H1 (cell line): ENCODE results near the gene PTPRE. TPM values are rescaled to one million over a fixed set of nuclear protein-coding genes. Genes with fewer than 3 reads are reported as not detected.

Experiments
- CTCF ChIA-PET: fragments of 300-600 bp; sonication (Branson Sonifier 250); formaldehyde crosslinking; loops from one replicate; lab custom pipeline; 2021; ENCODE audit not compliant: partially characterized antibody; lab: Charles Lee
- POLR2A ChIA-PET: fragments of 300-600 bp; sonication (Branson Sonifier 250); formaldehyde crosslinking; loops from one replicate; lab custom pipeline; 2021; ENCODE audit warnings: inconsistent platforms; ENCODE audit not compliant: partially characterized antibody; lab: Charles Lee
- DNase-seq, 2 experiments: peaks; one replicate each; pipeline versions ENCODE4 v3.0.0 to v3.0.0-alpha.2; 2010 to 2022; ENCODE audit warnings: low spot score in 2 of 2, low read depth in 1 of 2, mixed read lengths in 1 of 2
- FAIRE-seq: peaks from 2 replicates; lab custom pipeline; 2011; peaks lifted over from hg19 to GRCh38; lab: Jason Lieb, UNC
- H2AFZ ChIP-seq: 2 replicates; pipeline ENCODE4 v1.8.1; 2012; ENCODE audit warnings: low read length, inconsistent platforms
- H2AK5ac ChIP-seq: 2 replicates; pipeline ENCODE4 v1.6.1; 2013; ENCODE audit warnings: low read depth, low read length
- H2BK120ac ChIP-seq: replicated peaks from 2 replicates; pipeline ENCODE3; 2013; ENCODE audit warnings: low read depth, low read length, inconsistent platforms
- H2BK12ac ChIP-seq: 2 replicates; pipeline ENCODE4 v1.6.1; 2013; ENCODE audit warnings: low read depth, low read length
- H2BK15ac ChIP-seq: 2 replicates; pipeline ENCODE4 v1.6.1; 2013; ENCODE audit warnings: low read length
- H2BK20ac ChIP-seq: 2 replicates; pipeline ENCODE4 v1.6.1; 2013; ENCODE audit warnings: low read length
- H2BK5ac ChIP-seq: 2 replicates; pipeline ENCODE4 v1.6.1; 2013; ENCODE audit warnings: low read depth, low read length
- H3K14ac ChIP-seq: 2 replicates; pipeline ENCODE4 v1.6.1; 2013; ENCODE audit warnings: inconsistent platforms; ENCODE audit not compliant: insufficient read length
- H3K18ac ChIP-seq: 2 replicates; pipeline ENCODE4 v1.6.1; 2013; ENCODE audit warnings: low read length; ENCODE audit errors: extremely low read depth
- H3K23ac ChIP-seq: 2 replicates; pipeline ENCODE4 v1.6.1; 2013; ENCODE audit warnings: inconsistent platforms; ENCODE audit not compliant: insufficient read length
- H3K23me2 ChIP-seq: 2 replicates; pipeline ENCODE4 v1.6.1; 2013; ENCODE audit warnings: low read depth, low read length
- H3K27ac ChIP-seq: 2 replicates; pipeline ENCODE4 v1.6.1; 2011; ENCODE audit warnings: low read depth, low read length, inconsistent platforms
- H3K27me3 ChIP-seq, 4 experiments: replicated peaks in 1 of 4; 1 replicate in 1 of 4; 2 replicates in 3 of 4; pipeline versions ENCODE4 v1.6.1 to v1.8.1; 2011 to 2013; ENCODE audit warnings: low read length in 3 of 4, mild to moderate bottlenecking in 3 of 4, inconsistent platforms in 2 of 4, mixed read lengths in 2 of 4, moderate library complexity in 1 of 4; ENCODE audit not compliant: control insufficient read depth in 3 of 4, insufficient read depth in 3 of 4; ENCODE audit errors: extremely low read depth in 1 of 4
- H3K36me3 ChIP-seq, 4 experiments: 2 replicates each; pipeline versions ENCODE4 v1.6.1 to v1.8.1; 2011 to 2013; ENCODE audit warnings: mild to moderate bottlenecking in 4 of 4, low read length in 3 of 4, moderate library complexity in 2 of 4, control low read depth in 1 of 4, inconsistent platforms in 1 of 4; ENCODE audit not compliant: insufficient read depth in 4 of 4, control insufficient read depth in 2 of 4
- H3K4ac ChIP-seq: replicated peaks from 2 replicates; pipeline ENCODE3; 2013; ENCODE audit warnings: low read length, low read depth, mixed read lengths, inconsistent platforms; ENCODE audit not compliant: insufficient read length
- H3K4me1 ChIP-seq, 4 experiments: replicated peaks in 1 of 4; 1 replicate in 1 of 4; 2 replicates in 3 of 4; pipeline versions ENCODE4 v1.6.1 to v1.8.1; 2011 to 2013; ENCODE audit warnings: low read length in 3 of 4, inconsistent platforms in 2 of 4, mixed read lengths in 1 of 4; ENCODE audit not compliant: insufficient read depth in 4 of 4, control insufficient read depth in 3 of 4
- H3K4me2 ChIP-seq, 2 experiments: 2 replicates each; pipeline versions ENCODE4 v1.6.1 to v1.8.1; 2011 to 2013; ENCODE audit warnings: low read depth in 2 of 2, low read length in 2 of 2, control low read depth in 1 of 2, inconsistent platforms in 1 of 2, mild to moderate bottlenecking in 1 of 2; ENCODE audit not compliant: insufficient read depth in 1 of 2
- H3K4me3 ChIP-seq, 4 experiments: fragments of 200-600, 300-600 bp in 1 of 4; sonication (generic), shearing (Covaris generic), sonication (Bioruptor Twin) in 1 of 4; 2 replicates each; pipeline versions ENCODE4 v1.5.1 to v1.8.1; 2011 to 2016; ENCODE audit warnings: low read length in 4 of 4, low read depth in 3 of 4, control low read depth in 2 of 4, inconsistent platforms in 2 of 4, mild to moderate bottlenecking in 2 of 4, mixed read lengths in 1 of 4, moderate library complexity in 1 of 4; ENCODE audit not compliant: insufficient read depth in 2 of 4; ENCODE audit errors: extremely low read depth in 1 of 4
- H3K56ac ChIP-seq: replicated peaks from 2 replicates; pipeline ENCODE3; 2013; ENCODE audit warnings: low read depth, mild to moderate bottlenecking, mixed read lengths, low read length, inconsistent platforms; ENCODE audit not compliant: insufficient read length
- H3K79me1 ChIP-seq: 2 replicates; pipeline ENCODE4 v1.6.1; 2013; ENCODE audit warnings: low read depth, low read length, control low read depth
- H3K79me2 ChIP-seq, 2 experiments: 2 replicates each; pipeline versions ENCODE4 v1.6.1 to v1.8.1; 2012 to 2013; ENCODE audit warnings: low read length in 2 of 2, mild to moderate bottlenecking in 2 of 2, inconsistent platforms in 1 of 2; ENCODE audit not compliant: insufficient read depth in 2 of 2, control insufficient read depth in 1 of 2
- H3K9ac ChIP-seq, 4 experiments: replicated peaks in 1 of 4; 1 replicate in 1 of 4; 2 replicates in 3 of 4; pipeline versions ENCODE4 v1.6.1 to v1.8.1; 2011 to 2013; ENCODE audit warnings: low read depth in 3 of 4, low read length in 3 of 4, control low read depth in 2 of 4, mild to moderate bottlenecking in 2 of 4, moderate library complexity in 2 of 4, inconsistent platforms in 1 of 4; ENCODE audit errors: extremely low read depth in 1 of 4
- H3K9me3 ChIP-seq, 2 experiments: 2 replicates each; pipeline versions ENCODE4 v1.6.1 to v1.8.1; 2012 to 2013; ENCODE audit warnings: mild to moderate bottlenecking in 2 of 2, moderate library complexity in 2 of 2, control low read depth in 1 of 2, inconsistent platforms in 1 of 2, low read depth in 1 of 2, low read length in 1 of 2, mixed read lengths in 1 of 2; ENCODE audit not compliant: insufficient read depth in 2 of 2
- H4K20me1 ChIP-seq, 2 experiments: replicated peaks in 1 of 2; 2 replicates each; pipeline versions ENCODE3 to v1.8.1; 2011 to 2013; ENCODE audit warnings: inconsistent platforms in 2 of 2, low read length in 2 of 2, mild to moderate bottlenecking in 1 of 2; ENCODE audit not compliant: insufficient read depth in 2 of 2, control insufficient read depth in 1 of 2
- H4K5ac ChIP-seq: 2 replicates; pipeline ENCODE4 v1.6.1; 2013; ENCODE audit warnings: low read length, low read depth, mixed read lengths, inconsistent platforms; ENCODE audit not compliant: insufficient read length
- H4K8ac ChIP-seq: 2 replicates; pipeline ENCODE4 v1.8.0; 2013; ENCODE audit warnings: mild to moderate bottlenecking, moderate library complexity, low read length, inconsistent platforms; ENCODE audit not compliant: insufficient read depth; ENCODE audit errors: extremely low read depth
- H4K91ac ChIP-seq: replicated peaks from 2 replicates; pipeline ENCODE3; 2013; ENCODE audit warnings: low read length, mixed read lengths, inconsistent platforms; ENCODE audit not compliant: insufficient read length
- BACH1 ChIP-seq: IDR thresholded peaks from 2 replicates; pipeline ENCODE4 v1.6.1; 2012; ENCODE audit warnings: low read length, improper control_type of control experiment
- NANOG ChIP-seq: IDR thresholded peaks from 2 replicates; pipeline ENCODE4 v1.6.1; 2011; ENCODE audit warnings: low read length, low read depth, mild to moderate bottlenecking, inconsistent platforms; ENCODE audit not compliant: insufficient read depth, poor library complexity, severe bottlenecking
- POLR2A ChIP-seq, 2 experiments: IDR thresholded peaks; 1 replicate in 1 of 2; 2 replicates in 1 of 2; pipeline ENCODE4 v1.6.1; 2011; ENCODE audit warnings: low read depth in 2 of 2, low read length in 2 of 2, mild to moderate bottlenecking in 2 of 2; ENCODE audit errors: control extremely low read depth in 1 of 2
- WGBS, 2 experiments: shearing (Covaris generic) in 1 of 2; methylation state at CpG; one replicate each; pipeline versions ENCODE4 v1.1.6 to v1.1.7; 2013 to 2015; ENCODE audit warnings: low lambda C conversion rate in 2 of 2, mixed read lengths in 2 of 2, inconsistent platforms in 1 of 2, low coverage in 1 of 2, missing lambda C conversion rate in 1 of 2; ENCODE audit not compliant: insufficient replicate concordance in 2 of 2, insufficient coverage in 1 of 2, insufficient read length in 1 of 2; ENCODE audit errors: extremely low coverage in 1 of 2, missing lambda C conversion rate in 1 of 2; 5-methylcytosine and 5-hydroxymethylcytosine counted together
- polyA plus RNA-seq, 7 experiments: library from polyadenylated mRNA; depleted of rRNA in 3 of 7; stranded (reverse) in 5 of 7; unstranded in 2 of 7; fragments of >200 nt in 5 of 7; fragments of 200-250 nt in 2 of 7; gene quantifications; 1 replicate in 5 of 7; 2 replicates in 1 of 7; 4 replicates in 1 of 7; pipeline versions ENCODE4 v1.2.1 to v1.2.3, GENCODE V29; 2011 to 2013; ENCODE audit warnings: missing spikeins in 2 of 7, mixed read lengths in 2 of 7
- total RNA-seq: library from RNA; stranded (reverse); fragmentation: NEBNext Ultra II Directional; extraction: Animal tissue kit (Norgen Biotek cat#: 25700); gene quantifications from 2 replicates; pipeline ENCODE4 v1.2.1, GENCODE V29; 2021
- TF ChIP-seq, protein P1 (sequence below): IDR thresholded peaks from 2 replicates; pipeline ENCODE4 v1.6.1; 2012; ENCODE audit warnings: inconsistent platforms
- TF ChIP-seq, protein P2 (sequence below): IDR thresholded peaks from 2 replicates; pipeline ENCODE4 v1.6.1; 2011; ENCODE audit warnings: low read length, improper control_type of control experiment

Gene PTPRE
- total and polyA plus RNA-seq, 2 of the 8 experiments (the other 6 are each of a cell fraction or from before 2014, with no cell fraction given), result 0.33 to 0.54 TPM

DNA sequence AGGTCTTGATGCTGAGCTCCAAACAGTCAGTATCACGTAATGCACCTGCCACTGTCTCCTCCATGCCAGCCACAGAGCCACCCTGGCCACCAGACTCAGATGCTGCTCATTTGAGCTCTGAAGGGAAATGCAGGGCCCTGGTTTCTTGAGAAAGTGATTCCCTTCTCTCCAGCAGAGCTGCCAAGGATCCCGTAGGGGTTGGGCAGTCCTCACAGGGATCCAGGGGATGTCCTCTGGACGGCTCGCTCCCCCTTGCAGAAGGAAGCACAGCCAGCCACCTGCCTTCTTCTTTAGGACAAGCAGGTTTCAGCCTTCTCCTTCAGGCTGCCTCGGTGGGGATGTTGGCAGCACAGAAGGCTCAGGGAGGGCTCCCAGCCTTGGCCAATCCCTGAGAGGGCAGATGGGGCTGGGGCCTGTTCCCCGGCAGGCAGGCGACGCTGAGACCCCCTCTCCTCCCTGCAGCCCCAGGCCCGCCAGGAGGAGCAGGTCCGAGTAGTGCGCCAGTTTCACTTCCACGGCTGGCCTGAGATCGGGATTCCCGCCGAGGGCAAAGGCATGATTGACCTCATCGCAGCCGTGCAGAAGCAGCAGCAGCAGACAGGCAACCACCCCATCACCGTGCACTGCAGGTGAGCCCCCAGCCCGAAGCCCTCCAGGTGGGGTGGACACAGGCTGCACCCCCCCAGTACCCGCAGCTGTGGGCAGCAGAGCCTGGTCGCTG, 170.4 kb downstream of the PTPRE start:
- DNase-seq, result no peak
- Histone ChIP-seq H3K4me1 (peaks cover 0 to 2% (median 0%) of the 10 kb centered on the region in 4 experiments; a peak in 1 of 7 replicates), H3K56ac (no peak overlapping the region), H4K8ac (no peak overlapping the region), H3K27me3 (no peaks in the 10 kb centered on the region; a peak in 1 of 7 replicates), H3K4ac (no peak overlapping the region), H3K79me1 (no peaks in the 10 kb centered on the region), H3K9me3 (no peaks in the 10 kb centered on the region), H2AFZ (no peak overlapping the region)
- TF ChIP-seq BACH1, result no peak
- TF ChIP-seq, protein P1, sequence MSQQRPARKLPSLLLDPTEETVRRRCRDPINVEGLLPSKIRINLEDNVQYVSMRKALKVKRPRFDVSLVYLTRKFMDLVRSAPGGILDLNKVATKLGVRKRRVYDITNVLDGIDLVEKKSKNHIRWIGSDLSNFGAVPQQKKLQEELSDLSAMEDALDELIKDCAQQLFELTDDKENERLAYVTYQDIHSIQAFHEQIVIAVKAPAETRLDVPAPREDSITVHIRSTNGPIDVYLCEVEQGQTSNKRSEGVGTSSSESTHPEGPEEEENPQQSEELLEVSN, result no peak
- TF ChIP-seq, protein P2, sequence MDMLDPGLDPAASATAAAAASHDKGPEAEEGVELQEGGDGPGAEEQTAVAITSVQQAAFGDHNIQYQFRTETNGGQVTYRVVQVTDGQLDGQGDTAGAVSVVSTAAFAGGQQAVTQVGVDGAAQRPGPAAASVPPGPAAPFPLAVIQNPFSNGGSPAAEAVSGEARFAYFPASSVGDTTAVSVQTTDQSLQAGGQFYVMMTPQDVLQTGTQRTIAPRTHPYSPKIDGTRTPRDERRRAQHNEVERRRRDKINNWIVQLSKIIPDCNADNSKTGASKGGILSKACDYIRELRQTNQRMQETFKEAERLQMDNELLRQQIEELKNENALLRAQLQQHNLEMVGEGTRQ, result no peak
- no peak for TF ChIP-seq NANOG
- TF ChIP-seq POLR2A (IDR thresholded peaks at IDR 0.05; ENCODE audit: control extremely low read depth in 1 of 2, low read depth in 2 of 2, low read length in 2 of 2), result no peak
- TF ChIP-seq, all 59 proteins: peak for 0
- Histone ChIP-seq H2BK12ac (no peak overlapping the region), H4K5ac (no peak overlapping the region), H4K20me1 (no peaks in the 10 kb centered on the region), H3K4me3 (no peak overlapping the region), H3K23ac (no peak overlapping the region), H4K91ac (no peak overlapping the region), H3K9ac (no peak overlapping the region), H3K18ac (no peak overlapping the region), H3K14ac (no peak overlapping the region), H3K4me2 (no peak overlapping the region), H2AK5ac (no peak overlapping the region), H2BK5ac (no peak overlapping the region), H2BK120ac (no peak overlapping the region), H3K27ac (no peak overlapping the region), H3K23me2 (no peaks in the 10 kb centered on the region), H2BK15ac (no peak overlapping the region), H3K36me3 (no peaks in the 10 kb centered on the region), H3K79me2 (no peaks in the 10 kb centered on the region), H2BK20ac (no peak overlapping the region)
- FAIRE-seq, result no peak
- ChIA-PET POLR2A (interaction anchor here (1.0 kb wide), 1 partner anchor 17 kb away, joined by 3 read pairs; no protein-coding TSS in a partner anchor), CTCF (interaction anchor here (1.0 to 2.9 kb wide), 7 partner anchors 7 to 101 kb away, joined by 3 to 25 read pairs (median 5); no protein-coding TSS in a partner anchor)
- whole genome bisulfite sequencing, 2 experiments, result 91% methylated on average over 19 of the region's 21 CpGs; no CpG with 5 or more reads in 1 of the 2 experiments
